HCT116 (cell line): ENCODE data around the gene CLEC16A. TPM values are rescaled to one million over a fixed set of nuclear protein-coding genes. Genes with fewer than 3 reads are reported as not detected.

Experiments
- ATAC-seq: fragments of 200-7000 bp; cut with Tn5 transposase; 2 replicates; pipeline ENCODE4 v1.9.1; 2020; ENCODE audit warnings: mild to moderate bottlenecking, moderate library complexity
- BruUV-seq: library from RNA; stranded (reverse); fragments of 400-500 nt; replicated peaks from 2 replicates; lab custom pipeline; 2021; lab: Mats Ljungman, UMichigan
- CTCF ChIA-PET: fragments of 300-600 bp; sonication (Branson Sonifier 250); formaldehyde crosslinking; loops from one replicate; lab custom pipeline; 2021; ENCODE audit warnings: antibody characterized with exemption; lab: Charles Lee
- POLR2A ChIA-PET: fragments of 300-600, 350-600 bp; sonication (Branson Sonifier 250); formaldehyde crosslinking; loops from one replicate; lab custom pipeline; 2021; ENCODE audit warnings: antibody characterized with exemption; lab: Charles Lee
- RAD21 ChIA-PET, 2 experiments: fragments of 300-600 bp; sonication (Branson Sonifier 250); formaldehyde crosslinking; loops; one replicate each; lab custom pipeline; 2023; ENCODE audit warnings: low total read pairs in 2 of 2; ENCODE audit not compliant: uncharacterized antibody in 2 of 2, unreplicated experiment in 2 of 2, low non-redundant PET in 1 of 2; lab: Charles Lee
- DNase-seq: peaks from one replicate; pipeline ENCODE4 v3.0.0-alpha.2; 2010; ENCODE audit warnings: low read depth, low spot score
- H2AFZ ChIP-seq: fragments of 200-600 bp; shearing (Covaris generic), sonication (generic); 2 replicates; pipeline ENCODE4 v1.6.1; 2017; ENCODE audit warnings: low read depth, mixed run types, mixed read lengths, antibody characterized with exemption, low read length; ENCODE audit not compliant: poor library complexity, severe bottlenecking
- H3K27ac ChIP-seq: 2 replicates; pipeline ENCODE4 v1.5.1; 2012; ENCODE audit warnings: low read depth, low read length
- H3K27me3 ChIP-seq: fragments of 200-600 bp; sonication (generic); 2 replicates; pipeline ENCODE4 v1.6.1; 2016; ENCODE audit warnings: mixed run types, low read length, mixed read lengths; ENCODE audit not compliant: insufficient read depth
- H3K36me3 ChIP-seq, 2 experiments: fragments of 200-500 bp in 1 of 2; fragments of 200-600 bp in 1 of 2; sonication (Bioruptor generic) in 1 of 2; sonication (generic) in 1 of 2; 2 replicates each; pipeline versions ENCODE4 v1.5.1 to v1.6.1; 2014 to 2016; ENCODE audit warnings: low read length in 2 of 2, inconsistent platforms in 1 of 2, mixed read lengths in 1 of 2, mixed run types in 1 of 2; ENCODE audit not compliant: insufficient read depth in 2 of 2, control insufficient read depth in 1 of 2
- H3K4me1 ChIP-seq, 2 experiments: fragments of 200-600 bp in 1 of 2; sonication (generic) in 1 of 2; 2 replicates each; pipeline versions ENCODE4 v1.5.1 to v1.6.1; 2012 to 2017; ENCODE audit warnings: low read length in 2 of 2, inconsistent platforms in 1 of 2, mild to moderate bottlenecking in 1 of 2, mixed read lengths in 1 of 2, mixed run types in 1 of 2, moderate library complexity in 1 of 2; ENCODE audit not compliant: insufficient read depth in 2 of 2, control insufficient read depth in 1 of 2
- H3K4me2 ChIP-seq: fragments of 200-600 bp; sonication (generic); 2 replicates; pipeline ENCODE4 v1.6.1; 2017; ENCODE audit warnings: mixed run types, low read length, mixed read lengths
- H3K4me3 ChIP-seq, 2 experiments: fragments of 200-600 bp in 1 of 2; sonication (generic) in 1 of 2; replicated peaks in 1 of 2; 2 replicates each; pipeline ENCODE4 v1.5.1; 2011 to 2016; ENCODE audit warnings: low read length in 2 of 2, control low read depth in 1 of 2, low read depth in 1 of 2, mild to moderate bottlenecking in 1 of 2, mixed read lengths in 1 of 2, mixed run types in 1 of 2
- H3K79me2 ChIP-seq: fragments of 200-600 bp; sonication (generic); 2 replicates; pipeline ENCODE4 v1.6.1; 2017; ENCODE audit warnings: mild to moderate bottlenecking, mixed run types, low read length, moderate library complexity, mixed read lengths; ENCODE audit not compliant: insufficient read depth
- H3K9ac ChIP-seq: fragments of 200-600 bp; sonication (generic); 2 replicates; pipeline ENCODE4 v1.6.1; 2016; ENCODE audit warnings: low read length, mixed read lengths
- H3K9me2 ChIP-seq: fragments of 200-600 bp; sonication (generic), shearing (Covaris generic); 2 replicates; pipeline ENCODE4 v1.6.1; 2017; ENCODE audit warnings: mixed run types, mild to moderate bottlenecking, moderate library complexity; ENCODE audit not compliant: insufficient read depth
- H3K9me3 ChIP-seq, 2 experiments: fragments of 200-500 bp in 1 of 2; fragments of 200-600 bp in 1 of 2; sonication (Bioruptor generic) in 1 of 2; sonication (generic) in 1 of 2; 2 replicates each; pipeline ENCODE4 v1.6.1; 2014 to 2017; ENCODE audit warnings: low read length in 2 of 2, mixed read lengths in 2 of 2, inconsistent platforms in 1 of 2, low read depth in 1 of 2, mild to moderate bottlenecking in 1 of 2, mixed run types in 1 of 2, moderate library complexity in 1 of 2; ENCODE audit not compliant: control insufficient read depth in 1 of 2, insufficient read depth in 1 of 2
- H4K20me1 ChIP-seq: fragments of 200-600 bp; sonication (generic), shearing (Covaris generic); 2 replicates; pipeline ENCODE4 v1.6.1; 2017; ENCODE audit warnings: mixed run types, mild to moderate bottlenecking, moderate library complexity; ENCODE audit not compliant: insufficient read depth
- ATF3 ChIP-seq: IDR thresholded peaks from 2 replicates; pipeline ENCODE4 v1.6.1; 2012
- CBX3 ChIP-seq: IDR thresholded peaks from 2 replicates; pipeline ENCODE4 v1.6.1; 2012; ENCODE audit warnings: low read depth
- CTCF ChIP-seq, 3 experiments: fragments of 200-600 bp in 1 of 3; sonication (generic) in 1 of 3; IDR thresholded peaks in 2 of 3; conservative IDR thresholded peaks in 1 of 3; 2 replicates each; pipeline ENCODE4 v1.5.1; 2012 to 2017; ENCODE audit warnings: low read depth in 2 of 3, low read length in 2 of 3, antibody characterized with exemption in 1 of 3, borderline replicate concordance in 1 of 3, control low read depth in 1 of 3, mild to moderate bottlenecking in 1 of 3, mixed read lengths in 1 of 3, mixed run types in 1 of 3, moderate library complexity in 1 of 3; ENCODE audit not compliant: insufficient read depth in 1 of 3
- EGR1 ChIP-seq: IDR thresholded peaks from 2 replicates; pipeline ENCODE4 v1.6.1; 2012; ENCODE audit warnings: low read depth
- EZH2 ChIP-seq: fragments of 200-600 bp; sonication (generic); IDR thresholded peaks from 2 replicates; pipeline ENCODE4 v1.6.1; 2017; ENCODE audit warnings: antibody characterized with exemption, mixed run types
- EZH2phosphoT487 ChIP-seq: fragments of 200-600 bp; IDR thresholded peaks from 2 replicates; pipeline ENCODE4 v1.6.1; 2018; ENCODE audit warnings: antibody characterized with exemption, borderline replicate concordance
- FOSL1 ChIP-seq: IDR thresholded peaks from 2 replicates; pipeline ENCODE4 v1.6.1; 2012; ENCODE audit warnings: low read depth
- MAX ChIP-seq: IDR thresholded peaks from 2 replicates; pipeline ENCODE4 v1.6.1; 2012
- POLR2A ChIP-seq: IDR thresholded peaks from 2 replicates; pipeline ENCODE4 v1.7.0; 2011; ENCODE audit warnings: borderline replicate concordance; ENCODE audit not compliant: insufficient read depth, insufficient read length; ENCODE audit errors: extremely low read depth
- RAD21 ChIP-seq: IDR thresholded peaks from 2 replicates; pipeline ENCODE4 v1.6.1; 2012; ENCODE audit warnings: low read depth, mild to moderate bottlenecking
- SIN3A ChIP-seq: IDR thresholded peaks from 2 replicates; pipeline ENCODE4 v1.6.1; 2012; ENCODE audit warnings: low read depth
- TCF7L2 ChIP-seq: IDR thresholded peaks from 2 replicates; pipeline ENCODE4 v1.7.0; 2011; ENCODE audit warnings: borderline replicate concordance, inconsistent platforms; ENCODE audit not compliant: insufficient read depth, insufficient read length; ENCODE audit errors: extremely low read depth
- ZNF274 ChIP-seq: fragments of 200-500 bp; sonication (Bioruptor generic); IDR thresholded peaks from 2 replicates; pipeline ENCODE4 v1.6.1; 2014; ENCODE audit warnings: mild to moderate bottlenecking, low read depth, low read length, inconsistent platforms
- intact Hi-C: fragments of 100-400 bp; cut with micrococcal nuclease; formaldehyde crosslinking; loops from 2 replicates; pipeline ENCODE4 v1.10.0; 2022
- total RNA-seq: library from RNA; stranded (reverse); gene quantifications from one replicate; pipeline ENCODE4 v1.2.1, GENCODE V29; 2021; ENCODE audit not compliant: unreplicated experiment

CLEC16A gene
- total RNA-seq, 1 experiment from 2014 or later, result 18.0 TPM

GRCh38 chr16:11025120-11025531 lies 80.8 kb downstream of the CLEC16A start:
- H2AFZ ChIP-seq, result no peak overlapping the region
- no peaks in the 10 kb centered on the region for H3K27me3 ChIP-seq
- no peak overlapping the region for H3K4me2 ChIP-seq
- no peak for DNase-seq
- H3K9me3 ChIP-seq, result no peaks in the 10 kb centered on the region
- no TSS peak for BruUV-seq
- intact Hi-C loops, result no loop called here
- no peak overlapping the region for H3K9ac ChIP-seq
- ChIA-PET RAD21 (interaction anchor here in 1 of 2 experiments (0.6 kb wide), 1 partner anchor 15 kb away, joined by 3 read pairs; no protein-coding TSS in a partner anchor), POLR2A (no interaction called here), CTCF (no interaction called here)
- no peaks in the 10 kb centered on the region; a peak in 1 of 4 replicates for H3K36me3 ChIP-seq
- ATAC-seq, result no peak
- H3K9me2 ChIP-seq, result no peaks in the 10 kb centered on the region
- no peak overlapping the region for H3K4me3 ChIP-seq
- H3K27ac ChIP-seq, result no peak overlapping the region
- TF ChIP-seq EGR1 (no peak), FOSL1 (no peak), ZNF274 (no peak), ATF3 (no peak)
- no peaks in the 10 kb centered on the region for H4K20me1 ChIP-seq
- peaks cover 0 to 16% of the 10 kb centered on the region in 2 experiments; a peak in 3 of 4 replicates for H3K4me1 ChIP-seq
- H3K79me2 ChIP-seq, result no peaks in the 10 kb centered on the region

GRCh38 chr16:11029948-11030347 lies 85.6 kb downstream of the CLEC16A start:
- ChIA-PET CTCF (no interaction called here), RAD21 (no interaction called here), POLR2A (no interaction called here)
- Histone ChIP-seq H3K27ac (no peak overlapping the region), H3K4me1 (peaks cover 0 to 1% of the 10 kb centered on the region in 2 experiments; a peak in 1 of 4 replicates), H3K9me3 (no peaks in the 10 kb centered on the region), H3K4me2 (no peak overlapping the region), H2AFZ (no peak overlapping the region), H3K4me3 (no peak overlapping the region), H3K9me2 (no peaks in the 10 kb centered on the region), H3K9ac (no peak overlapping the region), H4K20me1 (no peaks in the 10 kb centered on the region), H3K36me3 (no peaks in the 10 kb centered on the region; a peak in 1 of 4 replicates), H3K27me3 (no peaks in the 10 kb centered on the region), H3K79me2 (no peaks in the 10 kb centered on the region)
- DNase-seq (no peak), ATAC-seq (no peak)
- BruUV-seq, result no TSS peak
- intact Hi-C loops, result no loop called here
- TF ChIP-seq TCF7L2, result no peak
- TF ChIP-seq SIN3A, result no peak
- no peak for TF ChIP-seq CBX3
- TF ChIP-seq RAD21, result no peak
- TF ChIP-seq CTCF (IDR thresholded peaks at IDR 0.05 in 2 of 3, conservative IDR thresholded peaks at IDR 0.05 in 1 of 3; ENCODE audit: borderline replicate concordance in 1 of 3, insufficient read depth in 1 of 3, low read depth in 2 of 3, low read length in 2 of 3), result no peak
- no peak for TF ChIP-seq POLR2A
- no peak for TF ChIP-seq EZH2
- TF ChIP-seq MAX, result no peak
- no peak for TF ChIP-seq EZH2phosphoT487
